AG10803 (cell line): ENCODE measurements around the gene FBXO31.

ENCODE experiments used
- DNase-seq: peaks from one replicate; pipeline ENCODE4 v3.0.0; 2010; ENCODE audit warnings: low read depth
- H3K4me3 ChIP-seq: 2 replicates; pipeline ENCODE4 v1.5.1; 2011; ENCODE audit warnings: mild to moderate bottlenecking, low read length, control low read depth
- TF ChIP-seq, protein P1 (sequence below): conservative IDR thresholded peaks from 2 replicates; pipeline ENCODE4 v1.5.1; 2011; ENCODE audit warnings: mild to moderate bottlenecking, low read length, control low read depth, inconsistent platforms

The FBXO31 gene

DNA sequence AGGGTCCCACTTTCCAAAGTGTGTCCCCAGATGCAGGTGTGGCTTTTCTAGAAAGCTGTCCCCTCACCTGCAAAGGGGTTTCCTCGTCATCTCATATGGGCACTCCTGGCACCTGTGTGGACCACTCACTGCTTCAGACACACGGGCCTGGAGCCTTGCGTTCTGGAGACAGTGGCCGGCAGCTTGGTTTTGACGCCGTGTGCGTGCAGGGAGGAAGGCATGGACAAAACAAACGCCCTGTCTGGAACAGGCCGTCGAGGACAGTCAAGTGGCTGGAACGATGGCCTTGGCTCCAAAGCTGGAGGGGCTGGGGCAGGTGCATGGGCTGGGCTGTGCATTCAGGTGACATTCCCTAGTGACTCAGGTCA, 53.3 kb downstream of the FBXO31 start:
- no peak for DNase-seq
- TF ChIP-seq, protein P1, sequence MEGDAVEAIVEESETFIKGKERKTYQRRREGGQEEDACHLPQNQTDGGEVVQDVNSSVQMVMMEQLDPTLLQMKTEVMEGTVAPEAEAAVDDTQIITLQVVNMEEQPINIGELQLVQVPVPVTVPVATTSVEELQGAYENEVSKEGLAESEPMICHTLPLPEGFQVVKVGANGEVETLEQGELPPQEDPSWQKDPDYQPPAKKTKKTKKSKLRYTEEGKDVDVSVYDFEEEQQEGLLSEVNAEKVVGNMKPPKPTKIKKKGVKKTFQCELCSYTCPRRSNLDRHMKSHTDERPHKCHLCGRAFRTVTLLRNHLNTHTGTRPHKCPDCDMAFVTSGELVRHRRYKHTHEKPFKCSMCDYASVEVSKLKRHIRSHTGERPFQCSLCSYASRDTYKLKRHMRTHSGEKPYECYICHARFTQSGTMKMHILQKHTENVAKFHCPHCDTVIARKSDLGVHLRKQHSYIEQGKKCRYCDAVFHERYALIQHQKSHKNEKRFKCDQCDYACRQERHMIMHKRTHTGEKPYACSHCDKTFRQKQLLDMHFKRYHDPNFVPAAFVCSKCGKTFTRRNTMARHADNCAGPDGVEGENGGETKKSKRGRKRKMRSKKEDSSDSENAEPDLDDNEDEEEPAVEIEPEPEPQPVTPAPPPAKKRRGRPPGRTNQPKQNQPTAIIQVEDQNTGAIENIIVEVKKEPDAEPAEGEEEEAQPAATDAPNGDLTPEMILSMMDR, result no peak
- H3K4me3 ChIP-seq, result no peak overlapping the region

DNA sequence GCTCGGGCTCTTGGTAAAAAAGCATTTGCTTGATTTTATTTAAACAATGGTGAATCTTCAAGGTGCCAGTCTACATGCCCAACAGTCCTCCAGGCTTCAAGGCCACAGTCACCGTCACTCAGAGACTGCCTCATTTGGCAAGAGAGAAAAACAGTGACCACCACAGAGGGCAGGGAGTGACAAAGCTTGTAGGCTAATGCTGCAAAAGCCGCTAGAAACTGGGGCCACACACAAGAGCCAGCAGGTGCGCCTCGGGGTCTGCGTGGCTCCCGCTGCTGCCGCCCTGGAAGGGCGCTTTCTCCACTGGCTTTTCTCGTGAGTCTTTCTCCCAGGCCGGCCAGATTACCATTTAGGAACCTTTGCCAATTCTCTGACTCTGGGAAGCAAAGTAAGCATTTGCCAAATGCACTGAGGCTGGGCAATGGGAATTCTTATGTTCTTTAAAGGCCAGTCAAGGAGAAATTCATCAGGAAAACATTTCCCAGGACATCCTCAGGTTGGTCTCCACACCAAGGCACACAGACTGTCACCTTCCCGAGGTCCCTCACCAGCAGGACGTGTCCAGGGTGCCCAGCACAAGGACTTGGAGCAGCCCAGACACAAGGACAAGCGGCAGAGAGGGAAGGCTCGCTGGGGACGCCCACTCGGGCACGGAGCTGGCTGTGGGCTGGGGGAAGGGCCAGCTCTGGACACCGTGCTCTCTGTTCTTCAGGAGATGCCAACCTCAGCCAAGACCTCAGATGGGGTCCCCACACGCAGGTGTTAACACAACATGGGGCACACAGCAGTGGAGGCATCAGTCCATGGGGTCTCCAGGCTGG, 53.9 kb downstream of the FBXO31 start:
- no peak overlapping the region for H3K4me3 ChIP-seq
- no peak for DNase-seq
- TF ChIP-seq, protein P1, result no peak

DNA sequence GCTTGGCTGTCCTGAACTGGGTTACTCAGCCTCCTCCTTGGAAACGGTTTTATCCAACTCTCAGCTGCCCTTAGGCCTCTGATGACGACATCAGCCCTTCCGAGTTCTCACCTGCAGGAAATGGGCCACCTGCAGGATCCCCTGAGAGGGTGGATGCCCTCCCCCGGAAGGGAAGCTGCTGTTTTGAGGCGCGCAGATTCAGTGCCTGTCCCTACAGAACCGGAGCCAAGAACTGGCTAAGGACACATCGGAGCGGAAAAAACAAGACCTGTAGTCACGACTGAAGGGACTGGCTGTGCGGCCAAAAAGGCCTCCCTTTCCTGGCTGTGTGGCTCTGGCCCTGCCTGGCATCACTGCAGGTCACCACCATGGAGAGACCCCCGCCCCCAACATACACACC, 54.7 kb downstream of the FBXO31 start:
- DNase-seq, result no peak
- TF ChIP-seq, protein P1, result no peak
- H3K4me3 ChIP-seq, result no peak overlapping the region

DNA sequence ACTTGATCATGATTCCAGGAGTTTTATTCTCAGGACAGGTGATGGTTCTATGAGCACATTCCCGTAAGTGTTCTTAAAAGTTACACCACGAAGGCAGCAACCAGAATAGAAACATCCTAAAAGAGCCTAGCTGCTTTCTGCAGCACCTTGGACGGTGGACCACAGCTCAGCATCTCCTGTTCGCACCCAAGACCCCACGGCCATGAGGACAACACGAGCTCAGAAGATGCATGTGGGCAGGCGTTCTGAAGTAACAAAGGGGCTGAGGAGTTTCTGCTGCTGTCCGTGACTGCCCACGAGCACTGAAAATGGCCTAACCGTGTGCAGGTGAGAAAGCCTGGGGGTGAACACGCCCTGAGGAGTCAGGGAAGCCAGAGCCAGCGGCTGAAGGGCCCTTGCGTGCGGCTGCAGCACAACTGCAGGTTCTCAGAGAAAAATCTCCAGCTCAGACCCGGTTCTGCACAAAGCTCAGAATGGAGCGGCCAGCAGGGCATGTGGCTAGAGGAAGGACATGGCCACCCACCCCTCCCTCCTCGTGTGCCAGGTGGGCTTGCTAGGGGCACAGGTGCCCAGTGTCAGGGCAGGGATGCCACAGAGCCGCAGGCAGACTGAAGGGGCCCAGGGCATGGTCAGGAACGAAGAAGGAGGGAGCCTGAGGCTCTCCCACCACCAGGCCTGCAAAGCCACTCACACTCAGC, 55.6 kb downstream of the FBXO31 start:
- DNase-seq, result no peak

DNA sequence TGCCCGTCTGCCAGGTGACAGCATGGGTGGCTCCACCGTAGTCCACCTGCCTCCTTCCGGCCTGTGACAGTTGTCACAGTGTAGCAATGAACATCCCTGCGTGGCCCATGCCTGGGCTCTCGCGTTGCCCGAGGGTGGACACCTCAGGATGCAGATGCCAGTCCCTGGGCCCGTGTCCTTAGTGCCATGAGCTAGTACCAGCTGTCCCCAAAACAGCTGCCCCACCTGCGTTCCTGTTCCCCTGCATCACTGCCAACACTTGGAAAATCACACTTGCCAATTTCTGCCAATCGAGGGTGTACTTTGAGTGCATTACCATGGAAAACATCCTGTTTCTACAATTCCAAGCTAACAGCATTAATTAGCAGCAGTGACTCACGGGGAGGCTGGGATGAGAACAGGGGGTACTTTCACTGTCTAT, 57.4 kb downstream of the FBXO31 start:
- no peak overlapping the region for H3K4me3 ChIP-seq
- TF ChIP-seq, protein P1, result no peak
- no peak for DNase-seq

More for the DNA sequence above, 55.6 kb downstream of the FBXO31 start:
- H3K4me3 ChIP-seq, result no peak overlapping the region
- TF ChIP-seq, protein P1, result no peak

DNA sequence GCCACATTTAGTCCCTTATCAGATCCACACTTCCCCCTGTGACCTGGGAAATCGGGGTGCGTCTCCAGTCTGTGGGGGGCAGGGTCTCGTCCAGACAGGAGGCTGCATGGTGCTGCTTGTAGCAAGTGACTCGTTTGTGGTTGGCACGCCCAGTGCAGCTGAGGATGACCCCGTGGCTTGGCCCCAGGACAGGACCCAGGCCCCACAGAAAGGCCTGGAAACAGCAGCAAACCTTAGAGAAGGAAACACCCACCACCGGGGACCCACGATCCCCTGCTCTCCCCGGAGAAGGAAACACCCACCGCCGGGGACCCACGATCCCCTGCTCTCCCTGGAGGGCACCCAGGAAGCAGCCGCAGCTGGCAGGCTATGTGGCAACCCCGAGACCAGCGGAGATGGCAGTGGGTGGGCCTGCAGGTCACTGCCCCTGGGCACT, 58.1 kb downstream of the FBXO31 start:
- TF ChIP-seq, protein P1, result no peak
- no peak overlapping the region for H3K4me3 ChIP-seq
- peak; percentile 9 for DNase-seq
